Measurements from ENCODE around the gene TMEM98.

DNA sequence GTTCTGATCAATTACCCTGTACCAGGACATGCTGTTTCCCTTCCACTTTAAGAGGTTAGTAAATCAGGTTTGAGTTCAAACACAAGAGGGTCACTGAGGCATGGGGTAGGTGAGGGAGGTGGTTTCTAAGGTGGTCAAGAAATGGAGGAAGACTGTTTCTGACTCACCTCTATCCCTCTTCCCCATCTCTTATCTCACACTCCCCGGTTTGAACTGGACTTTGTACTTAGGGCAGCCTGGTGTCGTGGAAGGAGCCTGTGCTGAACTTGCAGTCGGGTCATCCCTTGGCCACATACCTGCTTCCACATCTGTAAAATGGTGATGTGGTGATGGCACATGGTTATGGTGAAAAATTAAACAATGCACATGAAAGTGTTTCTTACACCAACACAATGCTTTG is 17.2 kb upstream of the TMEM98 start:
- TF ChIP-seq SAFB2 (IDR thresholded peaks at IDR 0.05; ENCODE audit: borderline replicate concordance, low read depth, low read length, severe bottlenecking) (no peak), ETS2 (tag; IDR thresholded peaks at IDR 0.05; ENCODE audit: borderline replicate concordance, poor library complexity, severe bottlenecking) (no peak), SP2 (IDR thresholded peaks at IDR 0.05; ENCODE audit: extremely low read depth, low read depth, low read length, poor library complexity, severe bottlenecking) (no peak), FOXK2 (conservative IDR thresholded peaks at IDR 0.05 in 1 of 2, IDR thresholded peaks at IDR 0.05 in 1 of 2; ENCODE audit: low read depth in 2 of 2) (no peak), BHLHE40 (IDR thresholded peaks at IDR 0.05; ENCODE audit: low read length) (no peak)
- TF ChIP-seq, protein P1, sequence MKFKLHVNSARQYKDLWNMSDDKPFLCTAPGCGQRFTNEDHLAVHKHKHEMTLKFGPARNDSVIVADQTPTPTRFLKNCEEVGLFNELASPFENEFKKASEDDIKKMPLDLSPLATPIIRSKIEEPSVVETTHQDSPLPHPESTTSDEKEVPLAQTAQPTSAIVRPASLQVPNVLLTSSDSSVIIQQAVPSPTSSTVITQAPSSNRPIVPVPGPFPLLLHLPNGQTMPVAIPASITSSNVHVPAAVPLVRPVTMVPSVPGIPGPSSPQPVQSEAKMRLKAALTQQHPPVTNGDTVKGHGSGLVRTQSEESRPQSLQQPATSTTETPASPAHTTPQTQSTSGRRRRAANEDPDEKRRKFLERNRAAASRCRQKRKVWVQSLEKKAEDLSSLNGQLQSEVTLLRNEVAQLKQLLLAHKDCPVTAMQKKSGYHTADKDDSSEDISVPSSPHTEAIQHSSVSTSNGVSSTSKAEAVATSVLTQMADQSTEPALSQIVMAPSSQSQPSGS (CRISPR knock-in tag; IDR thresholded peaks at IDR 0.05): no peak

Data from K562 (cell line).